GM12878 (cell line): Measurements from ENCODE around the gene PDSS1. TPM values are rescaled to one million over a fixed set of nuclear protein-coding genes. Genes with fewer than 3 reads are reported as not detected.

Experiments used
- ATAC-seq: fragments of 200-7000 bp; cut with Tn5 transposase; 3 replicates; pipeline ENCODE4 v1.9.1; 2020; ENCODE audit warnings: mild to moderate bottlenecking, moderate library complexity
- BruUV-seq: library from RNA; stranded (reverse); fragments of 400-500 nt; replicated peaks from 2 replicates; lab custom pipeline; 2021; lab: Mats Ljungman, UMichigan
- CTCF ChIA-PET: fragments of 300-600 bp; sonication (Branson Sonifier 250); formaldehyde crosslinking; extraction: SDS; loops from one replicate; lab custom pipeline; 2021; ENCODE audit warnings: inconsistent platforms; lab: Yijun Ruan, JAX
- POLR2A ChIA-PET: fragments of 350-600 bp; formaldehyde crosslinking; extraction: SDS; loops from one replicate; lab custom pipeline; 2021; ENCODE audit warnings: inconsistent platforms; lab: Charles Lee
- RAD21 ChIA-PET: fragments of 300-600 bp; sonication (Branson Sonifier 250); formaldehyde crosslinking; loops from one replicate; lab custom pipeline; 2023; ENCODE audit warnings: antibody characterized with exemption; ENCODE audit not compliant: unreplicated experiment; lab: Charles Lee
- SMC1A ChIA-PET: fragments of 300-600 bp; sonication (Branson Sonifier 250); formaldehyde crosslinking; loops from one replicate; lab custom pipeline; 2023; ENCODE audit not compliant: unreplicated experiment, uncharacterized antibody; lab: Charles Lee
- DNase-seq: peaks from one replicate; pipeline ENCODE4 v3.0.0-alpha.2; 2011; ENCODE audit warnings: low read depth, low spot score
- FAIRE-seq: peaks from 3 replicates; lab custom pipeline; 2011; peaks lifted over from hg19 to GRCh38; lab: Jason Lieb, UNC
- H2AFZ ChIP-seq: 2 replicates; pipeline ENCODE4 v1.6.0; 2011; ENCODE audit warnings: low read depth, low read length, control low read depth; ENCODE audit not compliant: control insufficient read depth
- H3K27ac ChIP-seq: 2 replicates; pipeline ENCODE4 v1.5.1; 2011; ENCODE audit warnings: control low read depth; ENCODE audit not compliant: control insufficient read depth, insufficient read depth
- H3K27me3 ChIP-seq, 2 experiments: replicated peaks in 1 of 2; 2 replicates each; pipeline versions ENCODE4 v1.6.0 to v1.6.1; 2011; ENCODE audit warnings: low read length in 1 of 2; ENCODE audit not compliant: control insufficient read depth in 2 of 2, insufficient read depth in 2 of 2
- H3K36me3 ChIP-seq, 2 experiments: 2 replicates each; pipeline ENCODE4 v1.5.1; 2011; ENCODE audit warnings: low read length in 1 of 2; ENCODE audit not compliant: control insufficient read depth in 2 of 2, insufficient read depth in 2 of 2
- H3K4me1 ChIP-seq: 2 replicates; pipeline ENCODE4 v1.6.1; 2011; ENCODE audit warnings: mild to moderate bottlenecking, low read length, moderate library complexity, mixed read lengths; ENCODE audit not compliant: control insufficient read depth, insufficient read depth
- H3K4me2 ChIP-seq: 2 replicates; pipeline ENCODE4 v1.6.0; 2011; ENCODE audit warnings: control low read depth; ENCODE audit not compliant: control insufficient read depth, insufficient read depth
- H3K4me3 ChIP-seq: fragments of 200-600 bp; sonication (generic); 2 replicates; pipeline ENCODE4 v1.5.1; 2016
- H3K79me2 ChIP-seq: 2 replicates; pipeline ENCODE4 v1.6.0; 2011; ENCODE audit warnings: low read length; ENCODE audit not compliant: control insufficient read depth, insufficient read depth
- H3K9ac ChIP-seq: 2 replicates; pipeline ENCODE4 v1.8.0; 2011; ENCODE audit warnings: low read length, control low read depth, mixed read lengths; ENCODE audit not compliant: control insufficient read depth, insufficient read depth
- H3K9me3 ChIP-seq: replicated peaks from 3 replicates; pipeline ENCODE4 v1.5.1; 2011; ENCODE audit warnings: mild to moderate bottlenecking, low read length; ENCODE audit not compliant: control insufficient read depth, insufficient read depth
- H4K20me1 ChIP-seq: 2 replicates; pipeline ENCODE4 v1.6.0; 2011; ENCODE audit not compliant: control insufficient read depth, insufficient read depth
- BACH1 ChIP-seq: fragments of 450-650 bp; IDR thresholded peaks from 2 replicates; pipeline ENCODE4 v1.6.1; 2017; ENCODE audit warnings: mild to moderate bottlenecking, borderline replicate concordance
- GATAD2B ChIP-seq: fragments of 450-650 bp; conservative IDR thresholded peaks from 2 replicates; pipeline ENCODE4 v1.6.1; 2017; ENCODE audit warnings: low read depth, mild to moderate bottlenecking, moderate library complexity
- HDGF ChIP-seq: fragments of 450-650 bp; IDR thresholded peaks from 2 replicates; pipeline ENCODE4 v1.6.1; 2016; ENCODE audit warnings: antibody characterized with exemption
- MEF2A ChIP-seq: IDR thresholded peaks from 2 replicates; pipeline ENCODE4 v1.6.1; 2011; ENCODE audit warnings: low read depth, mild to moderate bottlenecking, low read length, moderate library complexity; ENCODE audit not compliant: insufficient read depth
- MLLT1 ChIP-seq: fragments of 450-650 bp; IDR thresholded peaks from 2 replicates; pipeline ENCODE4 v1.6.1; 2016; ENCODE audit warnings: mild to moderate bottlenecking
- NBN ChIP-seq: fragments of 450-650 bp; IDR thresholded peaks from 2 replicates; pipeline ENCODE4 v1.6.1; 2016
- POU2F2 ChIP-seq: IDR thresholded peaks from 3 replicates; pipeline ENCODE4 v1.6.1; 2011; ENCODE audit warnings: low read depth, mild to moderate bottlenecking, low read length, borderline replicate concordance
- SMC3 ChIP-seq: IDR thresholded peaks from 2 replicates; pipeline ENCODE4 v1.6.1; 2011; ENCODE audit warnings: low read length, improper control_type of control experiment, borderline replicate concordance
- TCF7 ChIP-seq: IDR thresholded peaks from 2 replicates; pipeline ENCODE4 v1.6.1; 2014; ENCODE audit warnings: antibody characterized with exemption, borderline replicate concordance
- WRNIP1 ChIP-seq: IDR thresholded peaks from 2 replicates; pipeline ENCODE4 v1.6.1; 2011; ENCODE audit warnings: low read depth, low read length, improper control_type of control experiment, borderline replicate concordance
- YBX1 ChIP-seq: fragments of 450-650 bp; IDR thresholded peaks from 2 replicates; pipeline ENCODE4 v1.6.1; 2016; ENCODE audit warnings: antibody characterized with exemption
- WGBS: methylation state at CpG from one replicate; pipeline ENCODE4 v1.1.6; 2016; ENCODE audit warnings: low lambda C conversion rate; ENCODE audit not compliant: insufficient replicate concordance, insufficient coverage; ENCODE audit errors: missing lambda C conversion rate; 5-methylcytosine and 5-hydroxymethylcytosine counted together
- in situ Hi-C: fragments of 300-500 bp; cut with MboI; formaldehyde crosslinking; loops from 9 replicates; pipeline ENCODE4 v1.14.3; 2018; ENCODE audit warnings: mixed read lengths
- intact Hi-C: fragments of 100-400 bp; cut with micrococcal nuclease; formaldehyde crosslinking; loops from one replicate; pipeline ENCODE4 v1.14.2; 2022; ENCODE audit not compliant: unreplicated experiment
- polyA plus RNA-seq, 11 experiments: library from polyadenylated mRNA; depleted of rRNA in 4 of 11; unstranded in 6 of 11; stranded (reverse) in 5 of 11; fragments of >200 nt; fragmentation: Nextera tagmentation in 4 of 11; fragmentation: Illumina TruSeq in 1 of 11; extraction: Ambion mirVana in 4 of 11; extraction: Trizol in 1 of 11; gene quantifications; 1 replicate in 1 of 11; 2 replicates in 10 of 11; pipeline versions ENCODE4 v1.2.1 to v1.2.3, GENCODE V29; 2011 to 2016; ENCODE audit warnings: inconsistent platforms in 2 of 11, missing spikeins in 2 of 11, low read depth in 1 of 11
- total RNA-seq, 4 experiments: library from RNA; depleted of rRNA in 3 of 4; stranded (reverse); fragments of >200 nt in 3 of 4; fragmentation: Illumina TruSeq in 1 of 4; extraction: Trizol in 1 of 4; gene quantifications; 2 replicates each; pipeline versions ENCODE4 v1.2.1 to v1.2.3, GENCODE V29; 2013 to 2021
- TF ChIP-seq, protein P1 (sequence below): IDR thresholded peaks from 2 replicates; pipeline ENCODE4 v1.6.1; 2011; ENCODE audit warnings: borderline replicate concordance, low read depth, mild to moderate bottlenecking, moderate library complexity, low read length; ENCODE audit not compliant: insufficient read depth, poor library complexity, severe bottlenecking
- TF ChIP-seq, protein P2 (sequence below): IDR thresholded peaks from 2 replicates; pipeline ENCODE4 v1.6.1; 2012; ENCODE audit warnings: low read depth, low read length, improper control_type of control experiment
- TF ChIP-seq, protein P3 (sequence below): fragments of 450-650 bp; IDR thresholded peaks from 2 replicates; pipeline ENCODE4 v1.6.1; 2014; ENCODE audit warnings: mild to moderate bottlenecking

PDSS1 gene
- total and polyA plus RNA-seq, 10 of the 15 experiments (the other 5 are each of a cell fraction or from before 2014, with no cell fraction given): 12.2 to 48.2 (median 35.9) TPM

- SMC1A ChIA-PET: no interaction called here
- H2AFZ ChIP-seq: no peak overlapping the region
- no peak for TF ChIP-seq HDGF
- no peak for TF ChIP-seq BACH1
- TF ChIP-seq GATAD2B: no peak
- TF ChIP-seq TCF7: no peak
- TF ChIP-seq MEF2A: no peak
- TF ChIP-seq NBN: no peak
- no peak for TF ChIP-seq WRNIP1
- no peak for TF ChIP-seq POU2F2
- TF ChIP-seq, protein P1, sequence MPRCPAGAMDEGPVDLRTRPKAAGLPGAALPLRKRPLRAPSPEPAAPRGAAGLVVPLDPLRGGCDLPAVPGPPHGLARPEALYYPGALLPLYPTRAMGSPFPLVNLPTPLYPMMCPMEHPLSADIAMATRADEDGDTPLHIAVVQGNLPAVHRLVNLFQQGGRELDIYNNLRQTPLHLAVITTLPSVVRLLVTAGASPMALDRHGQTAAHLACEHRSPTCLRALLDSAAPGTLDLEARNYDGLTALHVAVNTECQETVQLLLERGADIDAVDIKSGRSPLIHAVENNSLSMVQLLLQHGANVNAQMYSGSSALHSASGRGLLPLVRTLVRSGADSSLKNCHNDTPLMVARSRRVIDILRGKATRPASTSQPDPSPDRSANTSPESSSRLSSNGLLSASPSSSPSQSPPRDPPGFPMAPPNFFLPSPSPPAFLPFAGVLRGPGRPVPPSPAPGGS: no peak
- no peak for TF ChIP-seq MLLT1
- TF ChIP-seq, protein P2, sequence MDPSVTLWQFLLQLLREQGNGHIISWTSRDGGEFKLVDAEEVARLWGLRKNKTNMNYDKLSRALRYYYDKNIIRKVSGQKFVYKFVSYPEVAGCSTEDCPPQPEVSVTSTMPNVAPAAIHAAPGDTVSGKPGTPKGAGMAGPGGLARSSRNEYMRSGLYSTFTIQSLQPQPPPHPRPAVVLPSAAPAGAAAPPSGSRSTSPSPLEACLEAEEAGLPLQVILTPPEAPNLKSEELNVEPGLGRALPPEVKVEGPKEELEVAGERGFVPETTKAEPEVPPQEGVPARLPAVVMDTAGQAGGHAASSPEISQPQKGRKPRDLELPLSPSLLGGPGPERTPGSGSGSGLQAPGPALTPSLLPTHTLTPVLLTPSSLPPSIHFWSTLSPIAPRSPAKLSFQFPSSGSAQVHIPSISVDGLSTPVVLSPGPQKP: no peak
- TF ChIP-seq, protein P3, sequence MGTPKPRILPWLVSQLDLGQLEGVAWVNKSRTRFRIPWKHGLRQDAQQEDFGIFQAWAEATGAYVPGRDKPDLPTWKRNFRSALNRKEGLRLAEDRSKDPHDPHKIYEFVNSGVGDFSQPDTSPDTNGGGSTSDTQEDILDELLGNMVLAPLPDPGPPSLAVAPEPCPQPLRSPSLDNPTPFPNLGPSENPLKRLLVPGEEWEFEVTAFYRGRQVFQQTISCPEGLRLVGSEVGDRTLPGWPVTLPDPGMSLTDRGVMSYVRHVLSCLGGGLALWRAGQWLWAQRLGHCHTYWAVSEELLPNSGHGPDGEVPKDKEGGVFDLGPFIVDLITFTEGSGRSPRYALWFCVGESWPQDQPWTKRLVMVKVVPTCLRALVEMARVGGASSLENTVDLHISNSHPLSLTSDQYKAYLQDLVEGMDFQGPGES: no peak
- no peak for TF ChIP-seq SMC3
- no peak for TF ChIP-seq YBX1
- TF ChIP-seq, all 136 proteins: peak for 0
- in situ Hi-C loops (loop anchor here (10.0 kb wide), 1 partner anchor 387 kb away; no protein-coding TSS in a partner anchor), intact Hi-C loops (no loop called here)
- no TSS peak for BruUV-seq
- Histone ChIP-seq H3K9me3 (no peaks in the 10 kb centered on the region), H3K27me3 (no peaks in the 10 kb centered on the region), H3K79me2 (no peaks in the 10 kb centered on the region), H3K4me2 (no peak overlapping the region), H3K36me3 (peaks cover 5 to 19% of the 10 kb centered on the region in 2 experiments; a peak in 3 of 4 replicates), H3K9ac (no peak overlapping the region), H3K27ac (no peak overlapping the region), H3K4me3 (no peak overlapping the region), H3K4me1 (no peaks in the 10 kb centered on the region), H4K20me1 (no peaks in the 10 kb centered on the region)
- CTCF ChIA-PET: no interaction called here
- FAIRE-seq: no peak
- POLR2A ChIA-PET: no interaction called here
- DNase-seq: no peak
- WGBS: 82% methylated on average over 7 of the region's 7 CpGs
- RAD21 ChIA-PET: no interaction called here
- ATAC-seq: no peak
Observed at GRCh38 chr10:26721561-26721960, 24.1 kb downstream of the PDSS1 start.
